K562 treated with DMSO at 1 percent for 48 hours (cell line): ENCODE measurements around the gene ZNF841. TPM values are rescaled to one million over a fixed set of nuclear protein-coding genes. Genes with fewer than 3 reads are reported as not detected.

ENCODE experiments used
- total RNA-seq: library from RNA; unstranded; fragments of 300-600 nt; gene quantifications from 2 replicates; pipeline ENCODE4 v1.2.3, GENCODE V29; 2022; ENCODE audit warnings: low replicate concordance; ENCODE audit errors: extremely low read depth

ZNF841 gene
- not detected in 2 replicates for total RNA-seq

GRCh38 chr19:52095172-52096014 is at the start of gene ZNF841:
ZNF841 (minus strand) TSS chr19:52095765; CDS start chr19:52084801, 10,964 bp downstream.

GRCh38 chr19:52139252-52140031 is 43.9 kb upstream of the ZNF841 start, which contains the start of gene ZNF616:
ZNF616 (minus strand) TSS chr19:52139938; CDS start chr19:52130512, 9,426 bp downstream.

GRCh38 chr19:52048555-52049501 is 46.7 kb downstream of the ZNF841 start, which contains the start of gene ZNF432:
ZNF432 (minus strand) TSS chr19:52048838; CDS start chr19:52046868, 1,970 bp downstream.

GRCh38 chr19:52028027-52028779 is 67.4 kb downstream of the ZNF841 start, which contains the start of gene ZNF614:
ZNF614 (minus strand) TSS chr19:52028379; CDS start chr19:52025745, 2,634 bp downstream.

Other genes with a start within 250 kb of the ZNF841 start
- gene ZNF577, start 207.8 kb downstream of the ZNF841 start, total RNA-seq, result not detected in 2 replicates
- not detected in 2 replicates for gene ZNF649, start 190.7 kb downstream of the ZNF841 start, total RNA-seq
- not detected in 2 replicates for gene ZNF613, start 168.3 kb downstream of the ZNF841 start, total RNA-seq
- gene ZNF350, start 108.9 kb downstream of the ZNF841 start, total RNA-seq, result not detected in 2 replicates
- gene ZNF615, start 87.6 kb downstream of the ZNF841 start, total RNA-seq, result not detected in 2 replicates
- gene ZNF614, start 67.4 kb downstream of the ZNF841 start, total RNA-seq, result not detected in 2 replicates
- not detected in 2 replicates for gene ZNF432, start 46.9 kb downstream of the ZNF841 start, total RNA-seq
- gene ZNF616, start 44.2 kb upstream of the ZNF841 start, total RNA-seq, result not detected in 2 replicates
- not detected in 2 replicates for gene ZNF836, start 75.9 kb upstream of the ZNF841 start, total RNA-seq
- not detected in 2 replicates for gene PPP2R1A, start 94.3 kb upstream of the ZNF841 start, total RNA-seq
- gene ZNF766, start 173.8 kb upstream of the ZNF841 start, total RNA-seq, result not detected in 2 replicates
- gene ZNF480, start 201.4 kb upstream of the ZNF841 start, total RNA-seq, result not detected in 2 replicates
- not detected in 2 replicates for gene ZNF610, start 240.5 kb upstream of the ZNF841 start, total RNA-seq